Activated CD4-positive, alpha-beta T cell treated with anti-CD3 and anti-CD28 coated beads, Interleukin-10, Interleukin-2, amounts not matched to agents 100 ng/mL and 50 ng/mL, durations not matched to agents 16 hours and 8 hours (primary cell): ENCODE data around the gene ACVR1B.

ENCODE experiments used
- DNase-seq: peaks from one replicate; pipeline ENCODE4 v3.0.0-alpha.2; 2020

Gene ACVR1B

DNA sequence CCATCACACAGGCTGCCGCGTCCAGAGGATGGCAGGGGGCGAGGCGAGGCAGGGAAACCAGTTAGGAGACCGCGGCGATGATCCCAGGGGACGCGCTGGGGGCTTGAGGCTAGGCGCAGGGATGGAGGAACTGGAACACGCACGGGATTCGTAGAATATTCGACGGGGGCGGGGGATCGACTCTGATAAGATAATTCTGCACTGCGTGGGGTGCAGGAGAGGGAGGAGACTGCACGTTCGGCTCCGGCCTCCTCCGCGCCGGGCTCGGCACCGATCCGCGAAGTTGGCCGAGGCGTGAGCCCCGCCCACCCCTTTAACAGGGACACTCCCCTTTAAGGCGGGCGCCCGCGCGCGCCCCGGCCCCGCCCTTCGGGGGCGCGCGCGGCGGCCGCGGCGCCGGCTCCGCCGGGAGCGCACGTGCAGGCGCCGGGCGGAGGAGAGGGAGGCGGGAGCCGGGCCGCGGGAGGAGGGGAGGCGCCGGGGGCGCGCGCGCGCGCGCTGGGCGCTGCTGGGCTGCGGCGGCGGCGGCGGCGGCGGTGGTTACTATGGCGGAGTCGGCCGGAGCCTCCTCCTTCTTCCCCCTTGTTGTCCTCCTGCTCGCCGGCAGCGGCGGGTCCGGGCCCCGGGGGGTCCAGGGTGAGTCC lies at the start of gene ACVR1B:
Gene ACVR1B, plus strand, starts transcription at position 501 of the 644 bp plus-strand sequence. Its CDS starts 45 bp downstream, at position 546.
- peak; percentile 92 for DNase-seq

- DNase-seq, result no peak
Observed at GRCh38 chr12:51901881-51902280, 49.6 kb upstream of the ACVR1B start.

DNA sequence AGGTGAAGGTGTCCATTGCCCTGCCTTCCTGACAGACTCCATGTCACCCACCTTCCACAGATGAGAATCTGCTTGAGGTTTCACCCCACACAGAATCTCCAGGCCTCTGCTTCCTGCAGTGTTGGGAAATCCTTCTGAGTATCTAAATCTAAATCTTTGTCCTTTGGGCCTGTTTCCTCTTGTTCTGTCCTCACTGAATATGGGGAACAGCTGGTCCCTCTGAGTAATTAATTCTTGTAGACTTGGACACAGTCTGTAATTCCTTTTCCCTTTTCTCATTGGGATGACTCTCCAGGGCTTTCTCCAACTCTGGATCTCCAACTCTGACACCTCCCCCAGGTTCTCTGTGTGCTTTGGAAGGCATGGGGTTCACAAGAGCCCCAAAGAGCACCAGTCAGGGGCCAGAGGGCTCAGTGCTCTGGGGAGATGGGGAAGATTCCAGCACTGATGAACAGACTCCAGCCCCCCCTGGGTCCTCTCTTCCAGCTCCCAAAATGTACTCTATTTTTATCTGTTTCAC lies 46.5 kb upstream of the ACVR1B start:
- no peak for DNase-seq

DNA sequence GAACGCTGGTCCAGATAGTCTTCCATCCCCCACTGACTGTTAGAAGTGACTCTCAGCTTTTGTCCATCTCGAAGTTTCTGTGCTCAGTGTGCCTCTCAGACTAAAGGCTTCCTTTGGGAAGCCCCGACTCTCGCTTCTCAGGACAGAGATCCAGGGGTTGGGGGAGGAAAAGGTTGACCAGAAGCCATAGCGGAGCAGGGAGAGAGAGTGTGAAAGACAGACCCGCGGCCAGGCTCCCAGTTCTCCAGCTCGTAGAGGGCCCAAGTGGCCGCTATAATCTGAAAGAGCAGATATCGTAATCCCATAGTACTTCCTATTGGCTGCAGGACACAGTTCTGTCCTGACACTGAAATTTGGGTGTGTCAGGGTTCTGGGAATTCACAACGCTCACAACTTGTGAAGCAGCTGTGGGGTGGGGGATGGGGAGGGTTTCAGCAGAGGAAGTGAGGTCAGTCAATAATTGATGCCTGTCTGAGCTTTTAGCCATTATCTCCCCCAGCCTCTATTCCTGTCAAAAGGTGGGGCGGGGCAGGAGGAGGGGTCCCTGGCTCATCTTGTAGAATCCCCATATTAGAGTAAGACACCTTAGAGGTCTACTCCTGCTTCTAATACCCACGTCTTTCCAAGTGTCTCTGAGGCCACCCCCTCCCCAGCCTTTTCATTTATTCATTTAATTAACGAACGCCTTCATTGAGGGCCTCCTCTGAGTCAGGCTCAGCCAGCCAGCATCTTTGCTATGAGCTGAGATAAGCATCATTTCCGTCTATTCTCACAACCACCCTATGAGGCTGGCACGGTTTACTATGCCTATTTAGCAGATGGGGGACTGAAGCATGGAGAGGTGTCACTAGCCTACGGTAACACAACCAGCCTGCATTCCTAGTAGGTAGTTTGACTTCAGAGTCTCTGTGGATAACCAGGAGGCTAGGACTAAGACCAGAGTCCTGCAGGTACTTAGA lies 45.7 kb upstream of the ACVR1B start:
- DNase-seq, result no peak

- no peak for DNase-seq
Observed at GRCh38 chr12:51906430-51907082, 44.9 kb upstream of the ACVR1B start.

GRCh38 chr12:51907083-51907855 lies 44.2 kb upstream of the ACVR1B start, which contains the start of gene ACVRL1:
ACVRL1 (plus strand) TSS chr12:51907504; CDS start chr12:51912475, 4,971 bp downstream.
- DNase-seq, result no peak

- no peak for DNase-seq
Observed at GRCh38 chr12:51907856-51908425, 43.6 kb upstream of the ACVR1B start.

DNA sequence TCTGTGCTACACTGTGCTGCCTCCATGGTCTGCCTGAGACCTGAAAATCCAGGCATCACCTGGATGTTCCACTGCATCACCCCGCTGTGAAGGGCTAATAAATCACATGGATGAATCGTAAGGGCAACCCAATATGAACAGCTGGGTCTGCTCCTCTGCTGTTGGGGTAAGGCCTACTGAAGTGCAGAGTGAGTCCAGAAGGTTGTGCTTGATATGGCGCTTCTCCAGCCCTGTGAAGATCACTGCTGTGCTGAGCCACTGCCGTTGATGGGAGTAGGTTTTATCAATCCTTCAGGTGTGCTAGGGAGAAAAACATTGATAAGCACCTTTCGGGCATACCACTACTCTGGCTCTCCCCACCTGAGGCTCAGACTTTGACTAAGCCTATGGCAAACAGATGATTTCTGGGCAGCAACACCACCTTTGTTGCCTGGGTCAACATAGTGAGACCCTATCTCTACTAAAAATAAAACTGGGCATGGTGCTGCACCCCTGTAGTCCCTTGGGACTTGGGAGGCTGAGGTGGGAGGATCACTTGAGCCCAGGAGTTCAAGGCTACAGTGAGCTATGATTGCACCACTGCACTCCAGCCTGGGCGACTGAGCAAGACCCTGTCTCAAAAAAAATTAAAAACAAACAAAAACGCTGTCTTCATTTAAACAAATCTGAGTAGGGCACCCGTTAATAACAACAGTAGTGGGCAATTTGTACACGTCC lies 42.5 kb upstream of the ACVR1B start:
- DNase-seq, result no peak

- DNase-seq, result no peak
Observed at GRCh38 chr12:51910168-51910567, 41.3 kb upstream of the ACVR1B start.

GRCh38 chr12:51910691-51911090 lies 40.8 kb upstream of the ACVR1B start:
- no peak for DNase-seq

GRCh38 chr12:51911307-51911706 lies 40.2 kb upstream of the ACVR1B start:
- DNase-seq, result no peak

DNA sequence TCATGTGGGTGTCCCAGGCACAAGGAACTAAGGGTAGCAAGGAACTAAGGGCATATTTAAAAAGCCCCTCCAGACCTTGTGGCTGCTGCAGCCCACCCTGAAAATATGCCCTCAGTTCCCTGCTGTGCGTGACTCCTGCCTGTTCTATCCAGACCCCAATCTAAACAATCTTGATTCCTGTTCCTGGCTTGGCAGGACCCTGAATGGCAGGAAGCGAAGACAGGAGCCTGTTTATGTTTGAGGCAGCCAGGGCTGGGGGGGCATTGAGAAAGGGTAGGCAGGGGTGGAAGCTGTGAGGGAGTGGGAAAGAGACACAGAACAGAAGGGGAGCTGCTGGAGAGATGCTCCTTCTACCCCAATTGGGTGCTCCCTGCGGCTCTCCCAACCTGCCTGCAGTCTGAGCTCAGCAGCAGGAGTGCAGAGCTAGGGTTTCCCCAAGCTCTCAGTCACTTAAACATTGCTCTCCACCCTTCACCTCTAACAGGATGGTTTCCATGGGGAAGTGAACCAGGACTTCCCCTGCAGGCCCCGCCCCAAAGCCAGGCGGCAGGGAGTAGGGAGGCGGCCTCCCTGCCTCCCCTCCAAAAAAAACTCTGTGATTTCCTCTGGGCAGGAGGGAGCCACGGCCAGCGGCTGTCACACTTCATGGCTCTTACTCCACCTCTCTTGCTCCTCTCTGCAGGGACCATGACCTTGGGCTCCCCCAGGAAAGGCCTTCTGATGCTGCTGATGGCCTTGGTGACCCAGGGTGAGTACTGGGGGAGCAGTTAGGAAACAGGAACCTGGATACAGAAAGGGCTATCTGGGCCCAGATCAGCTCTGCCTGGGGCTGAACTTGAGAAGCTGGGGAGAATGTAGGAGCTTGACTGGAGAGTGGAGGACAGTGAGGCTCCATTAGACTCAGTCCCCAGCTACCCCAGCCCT lies 39.4 kb upstream of the ACVR1B start:
- DNase-seq, result no peak

- DNase-seq, result no peak
Observed at GRCh38 chr12:51913071-51914033, 38.1 kb upstream of the ACVR1B start.

- no peak for DNase-seq
Observed at GRCh38 chr12:51914034-51914923, 37.2 kb upstream of the ACVR1B start.

- DNase-seq, result no peak
Observed at GRCh38 chr12:51915003-51915625, 36.4 kb upstream of the ACVR1B start.

DNA sequence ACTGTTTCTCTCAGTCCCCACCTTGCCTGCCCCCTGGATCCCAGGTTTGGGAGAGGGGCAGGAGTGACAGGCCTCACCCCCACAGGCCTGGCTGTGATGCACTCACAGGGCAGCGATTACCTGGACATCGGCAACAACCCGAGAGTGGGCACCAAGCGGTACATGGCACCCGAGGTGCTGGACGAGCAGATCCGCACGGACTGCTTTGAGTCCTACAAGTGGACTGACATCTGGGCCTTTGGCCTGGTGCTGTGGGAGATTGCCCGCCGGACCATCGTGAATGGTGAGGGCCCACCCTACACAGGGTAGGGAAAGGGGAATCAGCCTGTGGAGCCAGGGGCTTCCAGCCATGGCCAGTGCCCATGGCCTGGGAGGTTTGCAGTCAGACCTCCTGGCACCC lies 35.5 kb upstream of the ACVR1B start:
- DNase-seq, result no peak

GRCh38 chr12:51917041-51917590 lies 34.4 kb upstream of the ACVR1B start:
- no peak for DNase-seq
